GM12878 (cell line): ENCODE measurements around the gene ZNF841. TPM values are rescaled to one million over a fixed set of nuclear protein-coding genes. Genes with fewer than 3 reads are reported as not detected.
A peak's percentile ranks its signal among the peaks of the same experiment; 100 is the strongest.

Source experiments
- ETV6 ChIP-seq, 2 experiments: fragments of 450-650 bp in 1 of 2; IDR thresholded peaks in 1 of 2; conservative IDR thresholded peaks in 1 of 2; 2 replicates each; pipeline ENCODE4 v1.6.1; 2014; ENCODE audit warnings: antibody characterized with exemption in 1 of 2, borderline replicate concordance in 1 of 2, low read depth in 1 of 2, mild to moderate bottlenecking in 1 of 2, moderate library complexity in 1 of 2
- NFYA ChIP-seq: IDR thresholded peaks from 2 replicates; pipeline ENCODE4 v1.6.1; 2011; ENCODE audit warnings: low read depth, mild to moderate bottlenecking, low read length, improper control_type of control experiment, borderline replicate concordance
- NR2F1 ChIP-seq: fragments of 450-650 bp; conservative IDR thresholded peaks from 2 replicates; pipeline ENCODE4 v1.6.1; 2017; ENCODE audit warnings: mild to moderate bottlenecking
- PML ChIP-seq: IDR thresholded peaks from 2 replicates; pipeline ENCODE4 v1.6.1; 2012; ENCODE audit warnings: low read length, inconsistent platforms
- POU2F2 ChIP-seq: IDR thresholded peaks from 3 replicates; pipeline ENCODE4 v1.6.1; 2011; ENCODE audit warnings: low read depth, mild to moderate bottlenecking, low read length, borderline replicate concordance
- RFX5 ChIP-seq: IDR thresholded peaks from 2 replicates; pipeline ENCODE4 v1.6.1; 2011; ENCODE audit warnings: low read depth, low read length, improper control_type of control experiment
- RUNX3 ChIP-seq: IDR thresholded peaks from 2 replicates; pipeline ENCODE4 v1.6.1; 2012; ENCODE audit warnings: low read length, inconsistent platforms
- SMARCA5 ChIP-seq: fragments of 450-650 bp; IDR thresholded peaks from 2 replicates; pipeline ENCODE4 v1.6.1; 2017; ENCODE audit warnings: mild to moderate bottlenecking
- SRF ChIP-seq, 2 experiments: IDR thresholded peaks; 2 replicates each; pipeline ENCODE4 v1.6.1; 2011; ENCODE audit warnings: low read depth in 2 of 2, low read length in 2 of 2, mild to moderate bottlenecking in 1 of 2, moderate library complexity in 1 of 2
- polyA plus RNA-seq, 11 experiments: library from polyadenylated mRNA; depleted of rRNA in 4 of 11; unstranded in 6 of 11; stranded (reverse) in 5 of 11; fragments of >200 nt; fragmentation: Nextera tagmentation in 4 of 11; fragmentation: Illumina TruSeq in 1 of 11; extraction: Ambion mirVana in 4 of 11; extraction: Trizol in 1 of 11; gene quantifications; 1 replicate in 1 of 11; 2 replicates in 10 of 11; pipeline versions ENCODE4 v1.2.1 to v1.2.3, GENCODE V29; 2011 to 2016; ENCODE audit warnings: inconsistent platforms in 2 of 11, missing spikeins in 2 of 11, low read depth in 1 of 11
- total RNA-seq, 4 experiments: library from RNA; depleted of rRNA in 3 of 4; stranded (reverse); fragments of >200 nt in 3 of 4; fragmentation: Illumina TruSeq in 1 of 4; extraction: Trizol in 1 of 4; gene quantifications; 2 replicates each; pipeline versions ENCODE4 v1.2.1 to v1.2.3, GENCODE V29; 2013 to 2021
- TF ChIP-seq, protein P1 (sequence below): fragments of 450-650 bp; IDR thresholded peaks from 2 replicates; pipeline ENCODE4 v1.6.1; 2016; ENCODE audit warnings: mild to moderate bottlenecking
- TF ChIP-seq, protein P2 (sequence below): IDR thresholded peaks from 2 replicates; pipeline ENCODE4 v1.6.1; 2012; ENCODE audit warnings: improper control_type of control experiment, low read depth, low read length; ENCODE audit not compliant: insufficient replicate concordance

Gene ZNF841
- total and polyA plus RNA-seq, 10 of the 15 experiments (the other 5 are each of a cell fraction or from before 2014, with no cell fraction given): 1.4 to 15.0 (median 8.2) TPM

DNA sequence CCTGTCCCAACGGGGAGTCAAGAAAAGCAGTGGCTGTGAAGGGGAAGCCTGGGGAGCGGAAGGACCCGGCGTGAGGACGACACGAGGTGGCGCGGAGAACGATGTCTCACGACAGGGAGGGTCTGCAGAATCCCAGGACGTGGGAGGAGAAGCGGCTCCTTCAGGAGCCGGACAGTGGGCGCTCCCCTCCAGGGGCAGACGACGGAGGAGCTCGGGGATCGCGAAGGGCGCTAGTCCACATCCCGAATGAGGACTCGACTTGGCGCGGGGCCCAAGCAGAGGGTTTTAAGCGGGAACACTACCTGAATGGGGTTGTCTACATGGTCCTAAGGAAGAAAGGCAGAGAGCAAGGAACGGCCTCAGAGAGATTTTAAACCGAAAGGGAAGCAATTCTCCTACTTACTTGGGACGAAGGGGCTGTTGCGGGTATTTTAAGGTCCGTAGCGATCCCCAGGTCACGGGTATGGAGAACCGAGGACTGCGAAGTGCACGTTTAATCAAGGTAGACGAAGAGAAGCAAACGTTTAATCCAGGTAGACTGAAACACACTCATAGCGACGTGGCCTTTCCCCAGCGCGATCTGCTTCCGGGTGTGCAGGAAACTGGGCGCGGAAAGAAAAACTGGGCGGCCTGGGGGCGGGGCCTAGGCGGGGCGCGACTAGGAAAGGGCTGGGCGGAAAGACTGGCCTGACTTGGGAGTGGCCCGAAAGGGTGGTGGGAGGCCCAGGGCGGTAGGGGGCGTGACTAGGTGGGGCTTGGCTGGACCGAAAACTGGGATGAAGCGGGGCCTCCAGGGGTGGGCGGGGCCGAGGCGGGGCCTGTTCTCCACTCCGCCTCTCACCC lies at the start of gene ZNF841 (continued):
- TF ChIP-seq NFYA: no peak
- TF ChIP-seq PML: peak; percentile 52; the same call in 1 of the 2 replicates
- no peak for TF ChIP-seq RFX5
- no peak for TF ChIP-seq SMARCA5
- TF ChIP-seq, protein P1, sequence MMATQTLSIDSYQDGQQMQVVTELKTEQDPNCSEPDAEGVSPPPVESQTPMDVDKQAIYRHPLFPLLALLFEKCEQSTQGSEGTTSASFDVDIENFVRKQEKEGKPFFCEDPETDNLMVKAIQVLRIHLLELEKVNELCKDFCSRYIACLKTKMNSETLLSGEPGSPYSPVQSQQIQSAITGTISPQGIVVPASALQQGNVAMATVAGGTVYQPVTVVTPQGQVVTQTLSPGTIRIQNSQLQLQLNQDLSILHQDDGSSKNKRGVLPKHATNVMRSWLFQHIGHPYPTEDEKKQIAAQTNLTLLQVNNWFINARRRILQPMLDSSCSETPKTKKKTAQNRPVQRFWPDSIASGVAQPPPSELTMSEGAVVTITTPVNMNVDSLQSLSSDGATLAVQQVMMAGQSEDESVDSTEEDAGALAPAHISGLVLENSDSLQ: no peak
- TF ChIP-seq ETV6 (conservative IDR thresholded peaks at IDR 0.05 in 1 of 2, IDR thresholded peaks at IDR 0.05 in 1 of 2; ENCODE audit: borderline replicate concordance in 1 of 2, low read depth in 1 of 2): peak in 1 of 2 experiments; percentile 70; a peak in 2 of 4 replicates
- no peak for TF ChIP-seq NR2F1
- TF ChIP-seq POU2F2: peak; percentile 63; the same call in 2 of the 3 replicates
- TF ChIP-seq SRF (IDR thresholded peaks at IDR 0.05; ENCODE audit: low read depth in 2 of 2, low read length in 2 of 2): peak; percentile 92 to 95
- TF ChIP-seq RUNX3: no peak
- TF ChIP-seq, protein P2, sequence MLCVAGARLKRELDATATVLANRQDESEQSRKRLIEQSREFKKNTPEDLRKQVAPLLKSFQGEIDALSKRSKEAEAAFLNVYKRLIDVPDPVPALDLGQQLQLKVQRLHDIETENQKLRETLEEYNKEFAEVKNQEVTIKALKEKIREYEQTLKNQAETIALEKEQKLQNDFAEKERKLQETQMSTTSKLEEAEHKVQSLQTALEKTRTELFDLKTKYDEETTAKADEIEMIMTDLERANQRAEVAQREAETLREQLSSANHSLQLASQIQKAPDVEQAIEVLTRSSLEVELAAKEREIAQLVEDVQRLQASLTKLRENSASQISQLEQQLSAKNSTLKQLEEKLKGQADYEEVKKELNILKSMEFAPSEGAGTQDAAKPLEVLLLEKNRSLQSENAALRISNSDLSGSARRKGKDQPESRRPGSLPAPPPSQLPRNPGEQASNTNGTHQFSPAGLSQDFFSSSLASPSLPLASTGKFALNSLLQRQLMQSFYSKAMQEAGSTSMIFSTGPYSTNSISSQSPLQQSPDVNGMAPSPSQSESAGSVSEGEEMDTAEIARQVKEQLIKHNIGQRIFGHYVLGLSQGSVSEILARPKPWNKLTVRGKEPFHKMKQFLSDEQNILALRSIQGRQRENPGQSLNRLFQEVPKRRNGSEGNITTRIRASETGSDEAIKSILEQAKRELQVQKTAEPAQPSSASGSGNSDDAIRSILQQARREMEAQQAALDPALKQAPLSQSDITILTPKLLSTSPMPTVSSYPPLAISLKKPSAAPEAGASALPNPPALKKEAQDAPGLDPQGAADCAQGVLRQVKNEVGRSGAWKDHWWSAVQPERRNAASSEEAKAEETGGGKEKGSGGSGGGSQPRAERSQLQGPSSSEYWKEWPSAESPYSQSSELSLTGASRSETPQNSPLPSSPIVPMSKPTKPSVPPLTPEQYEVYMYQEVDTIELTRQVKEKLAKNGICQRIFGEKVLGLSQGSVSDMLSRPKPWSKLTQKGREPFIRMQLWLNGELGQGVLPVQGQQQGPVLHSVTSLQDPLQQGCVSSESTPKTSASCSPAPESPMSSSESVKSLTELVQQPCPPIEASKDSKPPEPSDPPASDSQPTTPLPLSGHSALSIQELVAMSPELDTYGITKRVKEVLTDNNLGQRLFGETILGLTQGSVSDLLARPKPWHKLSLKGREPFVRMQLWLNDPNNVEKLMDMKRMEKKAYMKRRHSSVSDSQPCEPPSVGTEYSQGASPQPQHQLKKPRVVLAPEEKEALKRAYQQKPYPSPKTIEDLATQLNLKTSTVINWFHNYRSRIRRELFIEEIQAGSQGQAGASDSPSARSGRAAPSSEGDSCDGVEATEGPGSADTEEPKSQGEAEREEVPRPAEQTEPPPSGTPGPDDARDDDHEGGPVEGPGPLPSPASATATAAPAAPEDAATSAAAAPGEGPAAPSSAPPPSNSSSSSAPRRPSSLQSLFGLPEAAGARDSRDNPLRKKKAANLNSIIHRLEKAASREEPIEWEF: no peak
